Colonic mucosa (tissue), 4 donors: ENCODE data around the gene LRRC4B. TPM values are rescaled to one million over a fixed set of nuclear protein-coding genes. Genes with fewer than 3 reads are reported as not detected.

Experiments
- DNase-seq: peaks from one replicate; pipeline ENCODE4 v3.0.0-alpha.2; 2020
- H3K27ac ChIP-seq: fragments of 200-600 bp; one replicate; pipeline ENCODE4 v1.8.0; 2021
- H3K27me3 ChIP-seq: fragments of 200-600 bp; one replicate; pipeline ENCODE4 v1.8.0; 2021
- H3K36me3 ChIP-seq: fragments of 200-600 bp; one replicate; pipeline ENCODE4 v1.8.0; 2021
- H3K4me1 ChIP-seq: fragments of 200-600 bp; one replicate; pipeline ENCODE4 v1.8.0; 2021; ENCODE audit warnings: mild to moderate bottlenecking
- H3K4me3 ChIP-seq: fragments of 200-600 bp; one replicate; pipeline ENCODE4 v1.8.0; 2021
- H3K9ac ChIP-seq, 2 donors: one replicate each; pipeline ENCODE4 v1.7.0; 2013; ENCODE audit warnings: control low read depth in 2 of 2, low read depth in 2 of 2, low read length in 2 of 2
- H3K9me3 ChIP-seq: fragments of 200-600 bp; one replicate; pipeline ENCODE4 v1.8.0; 2021
- CTCF ChIP-seq: fragments of 200-600 bp; IDR thresholded peaks from one replicate; pipeline ENCODE4 v1.8.0; 2022; ENCODE audit warnings: antibody characterized with exemption, mild to moderate bottlenecking
- intact Hi-C: fragments of 100-400 bp; cut with DNase I; formaldehyde crosslinking; loops from one replicate; pipeline ENCODE4 v1.14.1; 2022
- total RNA-seq, 2 donors: library from RNA; stranded (reverse); fragmentation: NEBNext Ultra II Directional in 1 of 2; extraction: Animal tissue kit (Norgen Biotek cat#: 25700) in 1 of 2; gene quantifications; one replicate each; pipeline ENCODE4 v1.2.1, GENCODE V29; 2021
- donor health status: healthy.
- donor health status: DM: no; HTN: no; CAD: no.
- donor health status: DM: no; HTN: no; CAD: no.

The LRRC4B gene
- total RNA-seq, 2 donors from 2014 or later: 1.1 TPM

GRCh38 chr19:50559636-50560035, 8.6 kb downstream of the LRRC4B start:
- Histone ChIP-seq H3K36me3 (no peaks in the 10 kb centered on the region), H3K9ac (no peak overlapping the region), H3K9me3 (no peaks in the 10 kb centered on the region), H3K4me1 (no peaks in the 10 kb centered on the region), H3K4me3 (no peak overlapping the region), H3K27ac (no peak overlapping the region), H3K27me3 (peaks cover 8% of the 10 kb centered on the region)
- intact Hi-C loops: no loop called here
- DNase-seq: no peak
- TF ChIP-seq CTCF: no peak

- TF ChIP-seq CTCF: no peak
- intact Hi-C loops: no loop called here
- peaks cover 8% of the 10 kb centered on the region for H3K27me3 ChIP-seq
These were observed 9.8 kb downstream of the LRRC4B start for GRCh38 chr19:50558449-50558848.

GRCh38 chr19:50558039-50558438, 10.2 kb downstream of the LRRC4B start:
- no peaks in the 10 kb centered on the region for H3K36me3 ChIP-seq
- H3K9me3 ChIP-seq: no peaks in the 10 kb centered on the region
- no peak for TF ChIP-seq CTCF
- H3K27ac ChIP-seq: no peak overlapping the region
- no peaks in the 10 kb centered on the region for H3K4me1 ChIP-seq
- peaks cover 8% of the 10 kb centered on the region for H3K27me3 ChIP-seq
- H3K4me3 ChIP-seq: no peak overlapping the region
- intact Hi-C loops: no loop called here
- DNase-seq: no peak
- H3K9ac ChIP-seq: no peak overlapping the region

More at GRCh38 chr19:50558449-50558848, 9.8 kb downstream of the LRRC4B start:
- no peaks in the 10 kb centered on the region for H3K4me1 ChIP-seq
- DNase-seq: no peak
- no peak overlapping the region for H3K27ac ChIP-seq
- H3K36me3 ChIP-seq: no peaks in the 10 kb centered on the region
- no peaks in the 10 kb centered on the region for H3K9me3 ChIP-seq
- H3K9ac ChIP-seq: no peak overlapping the region
- no peak overlapping the region for H3K4me3 ChIP-seq

- H3K9ac ChIP-seq: no peak overlapping the region
- no peak for DNase-seq
- intact Hi-C loops: no loop called here
- H3K36me3 ChIP-seq: no peaks in the 10 kb centered on the region
- H3K4me3 ChIP-seq: no peak overlapping the region
- peaks cover 8% of the 10 kb centered on the region for H3K27me3 ChIP-seq
- H3K4me1 ChIP-seq: no peaks in the 10 kb centered on the region
- TF ChIP-seq CTCF: no peak
- no peaks in the 10 kb centered on the region for H3K9me3 ChIP-seq
- H3K27ac ChIP-seq: no peak overlapping the region
These were observed 11.1 kb downstream of the LRRC4B start for GRCh38 chr19:50557009-50557613.

GRCh38 chr19:50556282-50557008, 11.8 kb downstream of the LRRC4B start:
- H3K36me3 ChIP-seq: no peaks in the 10 kb centered on the region
- no peak overlapping the region for H3K27ac ChIP-seq
- H3K4me1 ChIP-seq: no peaks in the 10 kb centered on the region
- H3K27me3 ChIP-seq: peaks cover 8% of the 10 kb centered on the region
- H3K9ac ChIP-seq: no peak overlapping the region
- H3K9me3 ChIP-seq: no peaks in the 10 kb centered on the region
- peak; percentile 67 for DNase-seq
- H3K4me3 ChIP-seq: peak overlapping the region; percentile 20
- intact Hi-C loops: no loop called here
- TF ChIP-seq CTCF: peak; percentile 62
